Fibroblast of lung (primary cell): ENCODE measurements around the gene SH2D7. TPM values are rescaled to one million over a fixed set of nuclear protein-coding genes. Genes with fewer than 3 reads are reported as not detected.
A peak's percentile ranks its signal among the peaks of the same experiment; 100 is the strongest.

Source experiments
- DNase-seq, 2 donors: peaks; one replicate each; pipeline versions ENCODE4 v3.0.0 to v3.0.0-alpha.2; 2010; ENCODE audit warnings: low read depth in 2 of 2
- H2AFZ ChIP-seq: 2 replicates; pipeline ENCODE4 v1.5.1; 2012; ENCODE audit warnings: low read length, control low read depth, inconsistent platforms
- H3K27ac ChIP-seq: 2 replicates; pipeline ENCODE4 v1.5.1; 2011; ENCODE audit warnings: low read length, control low read depth; ENCODE audit not compliant: insufficient read depth
- H3K27me3 ChIP-seq: 2 replicates; pipeline ENCODE4 v1.5.1; 2011; ENCODE audit warnings: mild to moderate bottlenecking, low read length; ENCODE audit not compliant: control insufficient read depth, insufficient read depth
- H3K36me3 ChIP-seq: 2 replicates; pipeline ENCODE4 v1.5.1; 2011; ENCODE audit warnings: low read length; ENCODE audit not compliant: control insufficient read depth, insufficient read depth
- H3K4me1 ChIP-seq: 2 replicates; pipeline ENCODE4 v1.5.1; 2011; ENCODE audit warnings: low read length; ENCODE audit not compliant: control insufficient read depth, insufficient read depth; ENCODE audit errors: extremely low read depth
- H3K4me2 ChIP-seq: 2 replicates; pipeline ENCODE4 v1.5.1; 2011; ENCODE audit warnings: low read length, control low read depth; ENCODE audit not compliant: insufficient read depth; ENCODE audit errors: extremely low read depth
- H3K4me3 ChIP-seq, 4 experiments: fragments of 200-600 bp in 1 of 4; sonication (generic) in 1 of 4; replicated peaks in 1 of 4; 2 replicates each; pipeline ENCODE4 v1.5.1; 2011 to 2016; ENCODE audit warnings: low read length in 4 of 4, low read depth in 3 of 4, mild to moderate bottlenecking in 3 of 4, control low read depth in 2 of 4, inconsistent platforms in 1 of 4, mixed read lengths in 1 of 4; ENCODE audit not compliant: insufficient read depth in 1 of 4; ENCODE audit errors: control extremely low read depth in 1 of 4
- H3K79me2 ChIP-seq: 2 replicates; pipeline ENCODE4 v1.5.1; 2012; ENCODE audit warnings: mild to moderate bottlenecking, low read length, inconsistent platforms; ENCODE audit not compliant: control insufficient read depth, insufficient read depth
- H3K9ac ChIP-seq: 2 replicates; pipeline ENCODE4 v1.5.1; 2011; ENCODE audit warnings: mild to moderate bottlenecking, low read length, control low read depth; ENCODE audit not compliant: insufficient read depth
- H3K9me3 ChIP-seq: 2 replicates; pipeline ENCODE4 v1.5.1; 2012; ENCODE audit warnings: low read depth, low read length; ENCODE audit not compliant: control insufficient read depth, insufficient read depth
- H4K20me1 ChIP-seq: 2 replicates; pipeline ENCODE4 v1.5.1; 2011; ENCODE audit warnings: low read length; ENCODE audit not compliant: control insufficient read depth, insufficient read depth; ENCODE audit errors: extremely low read depth
- CTCF ChIP-seq, 2 donors: IDR thresholded peaks in 1 of 2; conservative IDR thresholded peaks in 1 of 2; 1 replicate in 1 of 2; 2 replicates in 1 of 2; pipeline ENCODE4 v1.5.1; 2011 to 2012; ENCODE audit warnings: low read length in 2 of 2, control low read depth in 1 of 2, inconsistent platforms in 1 of 2, low read depth in 1 of 2, mild to moderate bottlenecking in 1 of 2
- EZH2 ChIP-seq: IDR thresholded peaks from 2 replicates; pipeline ENCODE4 v1.5.1; 2012; ENCODE audit warnings: low read length, control low read depth, mild to moderate bottlenecking; ENCODE audit errors: missing control alignments
- polyA plus RNA-seq, 2 donors: library from polyadenylated mRNA; depleted of rRNA in 1 of 2; stranded (reverse) in 1 of 2; unstranded in 1 of 2; fragments of >200 nt; gene quantifications; 2 replicates each; pipeline ENCODE4 v1.2.1, GENCODE V29; 2011 to 2012; ENCODE audit warnings: missing spikeins in 1 of 2
- total RNA-seq: library from RNA; depleted of rRNA; stranded (reverse); fragments of >200 nt; gene quantifications from 2 replicates; pipeline ENCODE4 v1.2.1, GENCODE V29; 2014

The SH2D7 gene
- total and polyA plus RNA-seq, 2 donors (not counting 1 experiment from before 2014, with no cell fraction given), result 0.03 TPM; not detected in 1

- peak overlapping the region; percentile 77 for H3K4me2 ChIP-seq
- H3K9me3 ChIP-seq, result no peaks in the 10 kb centered on the region
- H3K4me1 ChIP-seq, result peaks cover 60% of the 10 kb centered on the region
- no peaks in the 10 kb centered on the region for H4K20me1 ChIP-seq
- H3K9ac ChIP-seq, result peak overlapping the region; percentile 68
- no peaks in the 10 kb centered on the region for H3K27me3 ChIP-seq
- TF ChIP-seq EZH2 (no peak), CTCF (conservative IDR thresholded peaks at IDR 0.05 in 1 of 2, IDR thresholded peaks at IDR 0.05 in 1 of 2; ENCODE audit: low read depth in 1 of 2, low read length in 2 of 2) (no peak)
- H3K27ac ChIP-seq, result peak overlapping the region; percentile 98
- no peaks in the 10 kb centered on the region for H3K36me3 ChIP-seq
- H3K4me3 ChIP-seq, result peak overlapping the region; percentile 11 to 22 (median 14)
- peak; percentile 99 for DNase-seq
- no peak overlapping the region for H2AFZ ChIP-seq
- H3K79me2 ChIP-seq, result peaks cover 67% of the 10 kb centered on the region
Observed at GRCh38 chr15:78065284-78065872, 27.0 kb upstream of the SH2D7 start.

- H3K27me3 ChIP-seq, result no peaks in the 10 kb centered on the region
- H3K36me3 ChIP-seq, result no peaks in the 10 kb centered on the region
- no peak for TF ChIP-seq EZH2
- no peak for TF ChIP-seq CTCF (conservative IDR thresholded peaks at IDR 0.05 in 1 of 2, IDR thresholded peaks at IDR 0.05 in 1 of 2; ENCODE audit: low read depth in 1 of 2, low read length in 2 of 2)
- peak in 1 of 2 donors; percentile 84 for DNase-seq
- peak overlapping the region; percentile 5 for H3K9ac ChIP-seq
- H3K4me2 ChIP-seq, result peak overlapping the region; percentile 77
- H3K79me2 ChIP-seq, result peaks cover 66% of the 10 kb centered on the region
- H3K27ac ChIP-seq, result peak overlapping the region; percentile 98
- no peak overlapping the region for H2AFZ ChIP-seq
- H3K4me1 ChIP-seq, result peaks cover 60% of the 10 kb centered on the region
- no peaks in the 10 kb centered on the region for H3K9me3 ChIP-seq
- no peaks in the 10 kb centered on the region for H4K20me1 ChIP-seq
- no peak overlapping the region for H3K4me3 ChIP-seq
Observed at GRCh38 chr15:78065973-78066946, 26.1 kb upstream of the SH2D7 start.
